GM13976 (cell line): ENCODE results near the gene APOM.

Experiments
- DNase-seq: peaks from one replicate; pipeline ENCODE4 v3.0.0; 2012; ENCODE audit warnings: low spot score
- in situ Hi-C: fragments of 300-500 bp; cut with MboI; formaldehyde crosslinking; loops from one replicate; pipeline ENCODE4 v1.12.0; 2022; ENCODE audit warnings: low sequenced_read_pairs, mixed read lengths, inconsistent platforms; ENCODE audit not compliant: unreplicated experiment
- TF ChIP-seq, protein P1 (sequence below): IDR thresholded peaks from 2 replicates; pipeline ENCODE4 v1.5.1; 2012; ENCODE audit warnings: borderline replicate concordance, mild to moderate bottlenecking; ENCODE audit not compliant: insufficient read depth; ENCODE audit errors: extremely low read depth, missing control alignments, control extremely low read depth

APOM gene

DNA sequence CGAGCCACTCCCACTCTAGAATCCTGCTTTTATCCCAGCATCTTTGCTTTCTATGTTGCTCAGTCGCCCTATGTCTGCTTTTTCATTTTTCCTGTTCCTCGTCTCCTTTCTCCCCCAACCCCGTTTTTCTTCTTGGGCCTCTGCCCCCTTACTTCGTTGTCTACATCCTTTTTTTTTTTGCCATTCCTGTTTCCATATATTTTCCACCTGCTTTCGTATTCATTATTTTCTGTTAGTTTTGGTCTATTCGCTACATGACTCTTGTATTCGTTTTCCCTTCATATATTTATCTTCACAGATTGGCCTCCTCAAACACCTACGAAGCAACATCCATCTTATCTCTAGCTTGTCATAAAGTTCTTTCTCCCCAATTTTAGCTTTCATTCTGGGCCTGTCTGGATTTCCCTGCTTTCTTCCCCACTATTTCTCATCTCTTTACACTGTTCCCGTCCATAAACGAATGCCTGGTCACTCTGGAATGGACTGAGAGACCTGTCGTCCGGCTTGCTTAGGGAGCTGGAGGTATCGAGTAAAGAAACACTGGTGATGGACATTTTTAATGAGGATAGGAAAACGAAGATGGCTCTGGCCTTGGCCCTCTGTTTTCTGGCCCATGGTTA lies 34.3 kb upstream of the APOM start:
- in situ Hi-C loops: no loop called here
- DNase-seq: no peak
- TF ChIP-seq, protein P1, sequence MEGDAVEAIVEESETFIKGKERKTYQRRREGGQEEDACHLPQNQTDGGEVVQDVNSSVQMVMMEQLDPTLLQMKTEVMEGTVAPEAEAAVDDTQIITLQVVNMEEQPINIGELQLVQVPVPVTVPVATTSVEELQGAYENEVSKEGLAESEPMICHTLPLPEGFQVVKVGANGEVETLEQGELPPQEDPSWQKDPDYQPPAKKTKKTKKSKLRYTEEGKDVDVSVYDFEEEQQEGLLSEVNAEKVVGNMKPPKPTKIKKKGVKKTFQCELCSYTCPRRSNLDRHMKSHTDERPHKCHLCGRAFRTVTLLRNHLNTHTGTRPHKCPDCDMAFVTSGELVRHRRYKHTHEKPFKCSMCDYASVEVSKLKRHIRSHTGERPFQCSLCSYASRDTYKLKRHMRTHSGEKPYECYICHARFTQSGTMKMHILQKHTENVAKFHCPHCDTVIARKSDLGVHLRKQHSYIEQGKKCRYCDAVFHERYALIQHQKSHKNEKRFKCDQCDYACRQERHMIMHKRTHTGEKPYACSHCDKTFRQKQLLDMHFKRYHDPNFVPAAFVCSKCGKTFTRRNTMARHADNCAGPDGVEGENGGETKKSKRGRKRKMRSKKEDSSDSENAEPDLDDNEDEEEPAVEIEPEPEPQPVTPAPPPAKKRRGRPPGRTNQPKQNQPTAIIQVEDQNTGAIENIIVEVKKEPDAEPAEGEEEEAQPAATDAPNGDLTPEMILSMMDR: no peak

DNA sequence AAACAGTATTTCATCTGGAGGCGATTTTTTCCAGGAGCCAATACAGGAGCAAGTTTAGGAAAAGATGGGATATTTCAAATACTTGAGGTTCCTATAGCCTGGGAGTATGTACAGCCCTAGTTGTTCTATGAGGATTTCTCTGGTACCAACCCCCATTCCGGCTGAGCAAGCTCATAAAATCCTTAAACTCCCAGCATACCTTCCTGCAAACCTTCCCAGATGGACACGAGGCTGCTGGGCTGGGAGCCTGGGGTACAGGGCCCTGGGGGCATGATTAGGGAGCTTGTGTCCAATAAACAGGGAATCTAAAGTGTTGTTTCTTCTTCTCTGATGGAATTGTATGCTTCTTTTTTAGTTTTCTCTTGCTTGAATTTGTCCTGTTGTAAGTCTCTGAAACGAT lies 33.7 kb upstream of the APOM start:
- TF ChIP-seq, protein P1: no peak
- DNase-seq: no peak
- in situ Hi-C loops: no loop called here

DNA sequence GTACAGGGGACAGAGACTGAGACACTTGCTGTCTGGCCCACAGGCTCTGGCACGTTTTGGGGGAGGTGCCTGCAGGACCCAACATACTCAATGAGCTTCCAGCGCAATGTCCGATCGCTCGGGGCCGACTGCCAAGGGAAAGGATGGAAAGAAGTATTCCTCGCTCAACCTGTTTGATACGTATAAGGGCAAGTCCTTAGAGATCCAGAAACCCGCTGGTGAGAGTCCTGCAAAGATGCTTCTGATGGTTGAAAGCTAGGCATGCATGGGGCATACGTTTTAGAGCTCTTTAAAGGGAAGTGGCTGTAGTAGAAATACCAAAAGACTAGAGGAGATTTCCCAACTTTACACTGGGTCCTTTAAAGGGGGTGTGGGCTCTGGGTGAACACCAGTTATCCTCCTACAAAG lies 33.0 kb upstream of the APOM start:
- TF ChIP-seq, protein P1: no peak
- DNase-seq: no peak

DNA sequence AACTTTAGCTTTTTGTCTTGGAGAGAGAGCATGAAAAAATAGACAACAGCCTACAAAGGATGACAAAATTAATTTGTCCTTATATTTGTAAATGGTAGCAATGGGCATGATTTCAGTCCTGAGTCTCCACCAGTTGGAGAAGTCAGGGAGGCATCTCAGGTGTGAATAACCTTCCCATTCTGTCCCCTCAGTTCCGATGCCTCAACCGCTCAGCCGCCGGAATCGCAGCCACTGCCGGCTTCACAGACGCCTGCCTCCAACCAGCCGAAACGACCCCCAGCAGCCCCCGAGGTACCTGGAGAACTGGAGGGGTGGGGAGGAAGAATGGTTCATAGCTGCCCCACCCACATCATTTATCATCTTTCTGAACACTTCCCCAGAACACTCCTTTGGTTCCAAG lies 31.6 kb upstream of the APOM start:
- no peak for DNase-seq
- in situ Hi-C loops: no loop called here
- TF ChIP-seq, protein P1: no peak

More for the DNA sequence above, 33.0 kb upstream of the APOM start:
- in situ Hi-C loops: no loop called here

DNA sequence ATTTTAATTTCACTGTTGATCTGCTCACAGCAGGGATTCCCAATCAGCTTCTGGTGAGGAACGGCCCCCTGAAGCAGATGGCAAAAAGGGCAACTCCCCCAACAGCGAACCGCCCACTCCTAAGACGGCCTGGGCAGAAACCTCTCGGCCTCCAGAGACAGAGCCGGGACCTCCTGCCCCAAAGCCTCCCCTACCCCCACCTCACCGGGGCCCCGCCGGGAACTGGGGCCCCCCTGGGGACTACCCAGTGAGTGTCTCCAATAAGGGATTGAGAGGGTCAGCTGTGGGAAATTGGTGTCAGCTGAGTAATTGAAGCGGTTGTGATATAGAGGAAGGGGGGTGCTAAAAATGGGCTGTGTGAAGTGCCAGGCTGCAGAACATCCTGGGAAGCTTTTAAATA lies 28.7 kb upstream of the APOM start:
- in situ Hi-C loops: no loop called here
- DNase-seq: no peak
- TF ChIP-seq, protein P1: no peak

DNA sequence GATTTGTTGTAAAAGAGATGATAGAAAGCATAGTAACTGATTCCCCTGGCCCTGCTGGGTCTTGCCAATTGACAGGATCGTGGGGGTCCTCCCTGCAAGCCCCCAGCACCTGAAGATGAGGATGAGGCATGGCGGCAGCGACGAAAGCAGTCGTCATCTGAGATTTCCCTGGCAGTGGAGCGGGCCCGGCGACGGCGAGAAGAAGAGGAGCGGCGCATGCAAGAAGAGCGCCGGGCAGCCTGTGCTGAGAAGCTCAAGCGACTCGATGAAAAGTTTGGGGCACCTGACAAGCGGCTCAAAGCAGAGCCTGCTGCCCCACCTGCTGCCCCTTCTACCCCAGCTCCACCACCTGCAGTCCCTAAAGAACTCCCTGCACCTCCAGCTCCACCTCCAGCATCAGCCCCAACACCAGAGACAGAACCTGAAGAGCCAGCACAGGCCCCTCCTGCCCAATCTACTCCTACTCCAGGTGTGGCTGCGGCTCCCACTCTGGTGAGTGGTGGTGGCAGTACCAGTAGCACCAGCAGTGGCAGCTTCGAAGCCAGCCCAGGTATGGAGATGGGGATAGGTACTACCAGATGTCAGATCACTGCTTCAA lies 27.9 kb upstream of the APOM start:
- DNase-seq: no peak
- TF ChIP-seq, protein P1: no peak
- in situ Hi-C loops: no loop called here
